CD4-positive, alpha-beta T cell treated with Interleukin-21 for 1 hour (primary cell): ENCODE measurements around the gene CSNK1G1.

Experiments
- DNase-seq: peaks from one replicate; pipeline ENCODE4 v3.0.0-alpha.2; 2020

Gene CSNK1G1

GRCh38 chr15:64185146-64185911, 170.6 kb downstream of the CSNK1G1 start:
- DNase-seq: no peak

- no peak for DNase-seq
Observed at GRCh38 chr15:64182859-64183370, 173.1 kb downstream of the CSNK1G1 start.

GRCh38 chr15:64180235-64180824, 175.6 kb downstream of the CSNK1G1 start:
- DNase-seq: no peak

- no peak for DNase-seq
Observed at GRCh38 chr15:64166102-64166890, 189.7 kb downstream of the CSNK1G1 start.

GRCh38 chr15:64164436-64164835, 191.5 kb downstream of the CSNK1G1 start:
- DNase-seq: no peak

- DNase-seq: no peak
Observed at GRCh38 chr15:64163659-64164362, 192.2 kb downstream of the CSNK1G1 start.

GRCh38 chr15:64162869-64163658, 192.9 kb downstream of the CSNK1G1 start, which contains the start of gene PPIB:
PPIB (minus strand) TSS chr15:64163022; CDS start chr15:64162986, 36 bp downstream.
- DNase-seq: peak; percentile 97

GRCh38 chr15:64162478-64162868, 193.5 kb downstream of the CSNK1G1 start:
- DNase-seq: no peak

GRCh38 chr15:64161688-64162477, 194.1 kb downstream of the CSNK1G1 start:
- DNase-seq: no peak

GRCh38 chr15:64158363-64159134, 197.4 kb downstream of the CSNK1G1 start:
- no peak for DNase-seq

GRCh38 chr15:64157599-64158125, 198.3 kb downstream of the CSNK1G1 start:
- DNase-seq: no peak

- no peak for DNase-seq
Observed at GRCh38 chr15:64156652-64157331, 199.2 kb downstream of the CSNK1G1 start.

- DNase-seq: no peak
Observed at GRCh38 chr15:64155802-64156651, 199.9 kb downstream of the CSNK1G1 start.

GRCh38 chr15:64153480-64154367, 202.2 kb downstream of the CSNK1G1 start:
- peak; percentile 90 for DNase-seq

GRCh38 chr15:64152507-64153387, 203.2 kb downstream of the CSNK1G1 start:
- no peak for DNase-seq
